Activated CD4-positive, alpha-beta T cell treated with anti-CD3 and anti-CD28 coated beads, Interleukin-10, Interleukin-2, amounts not matched to agents 100 ng/mL and 50 ng/mL, durations not matched to agents 16 hours and 8 hours (primary cell): ENCODE results near the gene CCNYL1.
"Not testable (repeated sequence)": the region's sequence is repeated elsewhere in the genome, so short reads cannot be mapped to it uniquely, and the experiment has no call there.

ENCODE experiments used
- DNase-seq: peaks from one replicate; pipeline ENCODE4 v3.0.0-alpha.2; 2020

The CCNYL1 gene

GRCh38 chr2:207698301-207698700 lies 13.1 kb upstream of the CCNYL1 start:
- no peak for DNase-seq

GRCh38 chr2:207704078-207704477 lies 7.4 kb upstream of the CCNYL1 start:
- DNase-seq = no peak

- DNase-seq = no peak
Measured at GRCh38 chr2:207704671-207705070, 6.8 kb upstream of the CCNYL1 start.

DNA sequence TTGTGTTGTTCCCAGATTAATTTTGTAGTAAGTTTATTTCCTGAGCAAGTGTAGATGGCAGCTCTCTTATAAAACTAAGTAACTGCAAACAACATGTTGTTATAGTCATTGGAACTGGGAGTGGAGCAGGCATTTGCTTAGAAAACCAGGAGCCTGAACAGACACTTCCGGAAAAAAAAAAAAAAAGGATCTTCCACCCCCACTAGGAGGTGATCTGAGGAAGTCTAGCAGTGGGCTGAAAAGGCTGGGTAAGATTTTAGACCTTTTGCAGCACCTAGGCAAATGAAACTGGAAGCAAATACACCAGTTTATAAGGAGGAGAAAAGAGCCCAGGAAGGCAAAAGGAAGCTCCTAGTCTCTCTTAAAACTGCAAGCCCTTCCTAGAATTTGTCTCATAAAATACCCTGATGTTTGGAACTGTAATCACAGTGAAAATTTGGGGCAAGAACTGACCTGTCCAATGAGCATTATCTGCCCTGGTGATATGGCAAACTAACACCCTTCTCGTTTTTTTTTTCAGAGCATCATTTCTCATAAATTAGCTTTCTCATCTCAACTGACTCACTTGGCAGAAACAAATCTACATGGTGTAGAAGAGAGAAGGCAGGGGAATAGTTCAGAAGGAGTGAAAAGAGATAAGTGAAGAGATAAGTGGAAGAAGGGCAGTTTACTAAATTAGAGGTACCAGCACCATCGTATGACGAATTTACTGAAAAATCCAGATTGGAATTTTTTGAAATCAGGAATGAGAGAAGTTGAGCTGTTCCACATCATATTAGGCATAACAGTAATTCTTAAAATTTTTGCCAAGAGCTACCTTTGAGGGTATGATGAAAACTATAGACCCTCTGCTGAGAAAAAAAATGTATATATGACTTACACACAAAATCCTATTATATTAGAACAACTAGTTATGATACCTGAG lies 4.2 kb upstream of the CCNYL1 start:
- DNase-seq = no peak

DNA sequence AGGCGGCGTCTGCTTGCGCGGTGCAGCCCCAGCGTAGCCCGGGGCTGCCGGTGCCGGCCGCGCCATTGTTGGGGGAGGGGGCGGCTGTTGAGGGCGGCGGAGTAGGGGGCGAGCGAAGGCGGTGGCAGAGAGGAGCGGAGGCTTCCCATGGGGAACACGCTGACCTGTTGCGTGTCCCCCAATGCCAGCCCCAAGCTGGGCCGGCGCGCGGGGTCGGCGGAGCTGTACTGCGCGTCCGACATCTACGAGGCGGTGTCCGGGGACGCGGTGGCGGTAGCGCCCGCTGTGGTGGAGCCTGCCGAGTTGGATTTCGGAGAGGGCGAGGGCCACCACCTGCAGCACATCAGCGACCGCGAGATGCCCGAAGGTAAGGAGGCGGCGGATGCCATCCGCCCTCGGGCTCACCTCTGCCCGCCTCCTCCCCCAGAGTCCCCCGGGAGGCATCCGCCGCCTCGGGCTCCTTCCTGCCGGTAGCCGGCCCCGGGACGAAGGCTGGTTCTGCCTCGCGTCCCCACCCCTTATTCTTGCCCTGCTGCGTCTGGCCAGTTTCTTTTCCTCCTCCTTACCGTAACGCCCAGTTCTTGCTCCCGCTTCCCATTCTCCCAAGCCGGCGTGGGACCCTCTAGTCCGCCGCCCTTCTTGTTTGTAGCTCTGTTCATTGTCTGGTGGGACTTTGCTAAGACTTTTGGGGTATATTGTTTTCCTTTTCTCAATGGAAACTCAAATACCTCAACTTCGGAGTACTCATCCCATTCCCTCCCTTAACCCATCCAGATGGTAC lies 500 bp downstream of the CCNYL1 start:
- DNase-seq = peak; percentile 63

- DNase-seq = no peak
Measured at GRCh38 chr2:207716056-207716455, 4.6 kb downstream of the CCNYL1 start.

DNA sequence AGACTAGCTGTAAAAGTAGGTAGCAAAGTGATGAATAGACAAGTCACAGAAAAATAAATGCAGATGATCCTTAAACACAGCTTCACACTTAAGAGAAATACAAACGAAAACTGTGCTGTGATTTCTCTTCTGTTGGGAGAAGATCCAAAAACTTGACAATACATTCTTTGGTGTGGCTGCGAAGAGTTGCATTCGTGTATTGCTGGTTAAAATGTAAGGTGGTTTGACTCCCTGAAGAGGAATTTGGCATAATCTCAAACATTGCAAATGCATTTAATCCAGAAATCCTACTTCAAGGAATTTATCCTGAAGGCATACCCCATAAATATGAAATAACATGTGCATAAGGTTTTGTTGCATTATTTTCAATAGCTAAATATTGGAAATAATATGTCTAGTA lies 7.1 kb downstream of the CCNYL1 start:
- no peak for DNase-seq

- DNase-seq = no peak
Measured at GRCh38 chr2:207719008-207719407, 7.6 kb downstream of the CCNYL1 start.

DNA sequence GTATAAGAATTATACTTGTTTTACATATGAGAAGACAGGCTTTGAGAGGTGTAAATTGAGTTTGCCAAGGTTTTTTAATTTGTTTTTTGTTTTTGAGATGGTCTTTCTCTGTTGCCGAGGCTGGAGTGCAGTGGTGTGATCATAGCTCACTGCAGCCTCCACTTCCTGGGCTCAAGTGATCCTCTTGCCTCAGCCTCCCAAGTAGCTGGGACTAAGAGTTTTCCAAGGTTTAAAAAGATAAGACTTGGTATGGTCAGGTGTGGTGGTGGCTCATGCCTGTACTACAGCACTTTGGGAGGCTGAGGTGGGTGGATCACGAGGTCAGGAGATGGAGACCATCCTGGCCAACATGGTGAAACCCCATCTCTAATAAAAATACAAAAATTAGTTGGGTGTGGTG lies 8.2 kb downstream of the CCNYL1 start:
- not testable (repeated sequence) for DNase-seq

DNA sequence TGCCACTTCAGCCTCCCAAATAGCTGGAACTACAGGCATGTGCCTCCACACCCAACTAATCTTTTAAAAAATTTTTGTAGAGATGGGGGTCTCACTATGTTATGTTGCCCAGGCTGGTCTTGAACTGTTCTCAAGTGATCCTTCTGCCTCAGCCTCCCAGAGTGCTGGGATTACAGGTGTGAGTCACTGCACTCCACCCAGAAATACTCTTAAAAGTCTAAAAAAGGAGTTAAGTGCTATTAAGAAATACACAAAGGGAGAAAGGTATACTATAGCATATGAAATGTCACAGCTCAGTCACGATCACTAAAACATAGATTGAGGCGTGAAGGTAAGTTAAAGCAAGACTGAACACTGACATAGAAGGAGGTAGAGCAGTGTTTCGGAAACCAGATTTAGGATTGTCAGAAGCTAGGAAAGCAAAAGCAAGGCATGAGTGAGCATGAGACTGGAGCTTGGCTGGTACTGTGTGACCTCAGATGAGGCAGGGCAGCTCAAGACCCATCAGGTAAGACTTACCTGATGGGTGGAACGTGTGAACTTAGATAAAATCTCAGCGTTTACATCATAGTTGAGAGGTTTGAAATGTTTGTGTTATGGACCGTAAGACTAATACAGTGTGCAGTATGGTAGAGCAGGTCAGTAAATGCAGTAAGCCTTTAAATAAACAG lies 9.2 kb downstream of the CCNYL1 start:
- DNase-seq = no peak

DNA sequence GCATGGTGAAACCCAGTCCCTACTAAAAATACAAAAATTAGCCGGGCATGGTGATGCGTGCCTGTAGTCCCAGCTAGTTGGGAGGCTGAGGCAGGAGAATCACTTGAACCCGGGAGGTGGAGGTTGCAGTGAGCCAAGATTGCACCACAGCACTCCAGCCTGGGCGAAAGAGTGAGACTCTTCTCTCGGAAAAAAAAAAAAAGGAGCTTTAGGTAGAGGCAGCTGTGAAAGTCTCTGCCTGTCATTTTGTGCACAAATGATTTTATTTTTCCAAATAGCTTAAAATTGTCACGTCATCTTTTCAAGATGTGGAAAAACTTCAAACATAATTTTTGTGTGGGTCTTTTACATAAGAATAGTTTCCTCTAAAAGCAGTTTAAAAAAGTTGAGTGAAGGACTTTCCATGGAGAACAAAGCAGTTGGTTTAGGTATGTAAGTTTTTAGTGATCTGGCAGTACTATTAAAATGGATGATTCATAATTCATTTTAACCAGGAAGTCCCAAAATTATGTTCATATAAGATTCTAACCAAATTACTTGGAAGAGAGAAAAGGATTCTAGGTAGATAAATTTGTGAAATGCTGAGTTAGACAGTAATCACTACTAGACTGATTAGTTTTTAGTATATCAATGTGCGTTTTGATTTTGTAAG lies 11.5 kb downstream of the CCNYL1 start:
- no peak for DNase-seq

GRCh38 chr2:207723425-207723787 lies 12.0 kb downstream of the CCNYL1 start:
- not testable (repeated sequence) for DNase-seq

DNA sequence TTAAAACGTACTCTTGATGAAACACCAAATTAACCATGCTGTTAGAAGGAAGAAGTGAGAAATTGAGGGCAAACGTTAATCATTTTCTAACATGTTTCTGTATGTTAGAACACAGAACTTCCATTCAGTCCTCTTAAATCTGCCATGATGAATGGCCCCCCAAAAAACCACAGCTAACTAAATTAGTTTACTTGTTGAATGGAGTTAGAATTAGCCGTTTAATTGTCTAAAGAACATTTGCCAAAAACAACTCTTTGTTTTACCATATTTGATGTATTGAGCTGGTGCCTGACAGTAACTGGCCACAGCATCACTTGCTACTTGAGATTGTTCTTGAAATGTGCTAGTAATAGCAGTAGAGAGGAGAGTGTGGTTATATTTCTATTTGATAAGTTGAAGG lies 12.7 kb downstream of the CCNYL1 start:
- no peak for DNase-seq

GRCh38 chr2:207725873-207726578 lies 14.6 kb downstream of the CCNYL1 start:
- no peak for DNase-seq

DNA sequence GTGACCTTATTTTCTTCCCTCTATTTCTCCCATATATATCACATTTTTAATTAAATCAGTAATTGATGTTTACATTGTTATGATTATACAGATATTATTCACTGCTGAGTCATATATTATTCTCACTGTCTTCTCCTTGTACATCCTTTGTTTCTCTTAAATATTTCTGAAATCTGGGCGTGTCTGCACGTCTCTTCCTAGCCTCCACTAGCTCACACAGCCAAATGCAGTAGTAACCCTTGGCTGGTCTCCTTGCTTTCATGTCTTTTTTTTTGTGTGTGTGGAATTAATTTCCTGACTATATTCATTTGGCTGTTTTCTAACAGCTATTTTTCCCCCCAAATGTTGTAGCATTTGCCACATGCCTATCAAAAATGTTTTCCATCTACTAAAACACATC lies 15.8 kb downstream of the CCNYL1 start:
- no peak for DNase-seq

- no peak for DNase-seq
Measured at GRCh38 chr2:207729465-207729998, 18.1 kb downstream of the CCNYL1 start.

GRCh38 chr2:207731138-207731537 lies 19.7 kb downstream of the CCNYL1 start:
- no peak for DNase-seq

GRCh38 chr2:207733597-207734240 lies 22.3 kb downstream of the CCNYL1 start:
- no peak for DNase-seq

GRCh38 chr2:207734264-207734635 lies 22.8 kb downstream of the CCNYL1 start:
- no peak for DNase-seq

DNA sequence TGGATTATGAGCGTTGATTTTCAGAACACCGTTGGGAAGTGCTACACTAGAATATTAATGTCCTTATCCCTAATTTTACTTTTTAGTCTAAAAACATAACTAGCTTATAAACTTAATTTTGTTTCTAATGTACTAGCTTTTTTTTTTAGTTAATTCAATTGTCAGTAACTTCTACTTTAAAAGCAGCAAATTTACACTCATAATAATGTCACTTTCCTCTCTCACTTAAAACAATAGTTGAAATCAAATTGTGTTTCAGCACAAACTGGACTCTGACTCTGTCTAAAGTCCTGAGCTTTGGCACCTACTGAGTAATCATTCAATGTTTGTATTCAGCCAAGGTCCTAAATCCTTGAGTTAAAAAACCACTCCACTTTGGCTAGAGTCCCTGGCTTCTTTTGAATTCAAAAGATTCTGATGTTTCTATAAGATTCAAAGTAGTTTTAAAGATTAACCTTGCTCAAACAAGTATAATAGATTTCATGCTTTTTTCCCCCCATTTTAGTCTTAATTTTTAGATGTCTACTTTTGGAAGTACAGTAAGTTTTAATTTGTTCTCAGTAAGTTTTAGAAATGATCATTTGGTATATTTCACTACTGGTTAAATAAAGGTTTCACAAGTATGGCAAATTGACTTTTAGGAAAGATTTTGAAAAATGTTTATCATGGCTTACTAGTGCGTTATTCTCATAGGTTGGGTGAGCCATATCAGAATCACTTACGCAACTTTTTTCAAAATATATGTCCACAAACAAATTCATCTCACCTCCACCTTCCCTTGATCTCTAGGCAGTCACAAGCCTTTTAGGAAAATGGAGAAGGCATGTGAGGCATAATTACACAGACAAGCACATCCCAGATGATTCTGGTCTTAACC lies 23.4 kb downstream of the CCNYL1 start:
- DNase-seq = no peak

DNA sequence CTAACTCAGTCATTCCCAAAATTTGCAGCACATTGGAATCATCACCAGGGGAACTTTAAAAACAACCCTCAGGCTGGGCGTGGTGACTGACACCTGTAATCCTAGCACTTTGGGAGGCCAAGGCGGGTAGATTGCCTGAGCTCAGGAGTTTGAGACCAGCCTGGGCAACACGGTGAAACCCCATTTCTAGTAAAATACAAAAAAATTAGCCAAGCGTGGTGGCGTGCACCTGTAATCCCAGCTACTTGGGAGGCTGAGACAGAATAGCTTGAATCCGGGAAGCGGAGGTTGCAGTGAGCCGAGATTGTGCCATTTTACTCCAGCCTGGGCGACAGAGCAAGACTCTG lies 24.0 kb downstream of the CCNYL1 start:
- not testable (repeated sequence) for DNase-seq
